AG04449 (cell line): ENCODE data around the gene RHCG.

ENCODE experiments used
- CTCF ChIA-PET: fragments of 350-600 bp; formaldehyde crosslinking; extraction: SDS; loops from one replicate; lab custom pipeline; 2021; ENCODE audit warnings: antibody characterized with exemption; lab: Yijun Ruan, JAX
- POLR2A ChIA-PET: fragments of 400-600, 350-600 bp; formaldehyde crosslinking; extraction: SDS; loops from one replicate; lab custom pipeline; 2020; ENCODE audit warnings: antibody characterized with exemption, inconsistent platforms; lab: Yijun Ruan, JAX
- DNase-seq: peaks from one replicate; pipeline ENCODE4 v3.0.0-alpha.2; 2010; ENCODE audit warnings: low read depth, low spot score
- H3K4me3 ChIP-seq: 2 replicates; pipeline ENCODE4 v1.5.1; 2011; ENCODE audit warnings: low read depth, mild to moderate bottlenecking, control low read depth, low read length
- CTCF ChIP-seq: IDR thresholded peaks from one replicate; pipeline ENCODE4 v1.5.1; 2011; ENCODE audit warnings: mild to moderate bottlenecking, moderate library complexity, low read length, control low read depth, inconsistent platforms; ENCODE audit not compliant: insufficient read depth; ENCODE audit errors: missing control alignments

RHCG gene

GRCh38 chr15:89462198-89462912 lies 34.0 kb downstream of the RHCG start:
- no peak overlapping the region for H3K4me3 ChIP-seq
- ChIA-PET POLR2A (no interaction called here), CTCF (interaction anchor here (1.1 kb wide), 1 partner anchor 18 kb away, joined by 3 read pairs; no protein-coding TSS in a partner anchor)
- DNase-seq, result no peak
- no peak for TF ChIP-seq CTCF

- no peak overlapping the region for H3K4me3 ChIP-seq
- no peak for DNase-seq
- TF ChIP-seq CTCF, result no peak
- ChIA-PET CTCF (no interaction called here), POLR2A (interaction anchor here (0.6 kb wide), 1 partner anchor 12 kb away, joined by 3 read pairs; no protein-coding TSS in a partner anchor)
Observed at GRCh38 chr15:89461386-89461785, 35.0 kb downstream of the RHCG start.

DNA sequence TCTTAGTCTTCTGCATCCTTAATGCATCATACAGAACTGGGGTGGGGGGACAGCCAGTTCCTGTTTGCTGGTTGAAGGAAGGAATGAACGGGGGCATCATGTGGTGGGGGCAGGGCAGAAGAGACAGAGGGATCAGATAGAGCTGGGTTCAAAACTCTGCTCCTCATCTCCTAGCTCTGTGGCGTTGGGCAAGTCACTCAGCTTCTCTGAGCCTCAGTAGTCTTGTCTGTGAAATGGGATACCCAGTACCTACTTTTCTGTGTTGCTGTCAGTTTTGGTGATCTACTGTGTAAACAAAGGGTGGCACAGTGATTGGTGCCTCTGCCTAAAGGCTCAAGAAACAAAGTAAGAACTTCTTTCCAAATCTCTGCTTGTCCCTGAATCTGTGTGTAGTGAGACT lies 36.3 kb downstream of the RHCG start:
- TF ChIP-seq CTCF, result no peak
- ChIA-PET CTCF (interaction anchor here (1.2 to 2.3 kb wide), 3 partner anchors 17 to 103 kb away, joined by 3 to 9 read pairs (median 6); no protein-coding TSS in a partner anchor), POLR2A (no interaction called here)
- no peak for DNase-seq
- no peak overlapping the region for H3K4me3 ChIP-seq

- no peak for DNase-seq
- TF ChIP-seq CTCF, result no peak
- no peak overlapping the region for H3K4me3 ChIP-seq
- CTCF ChIA-PET, result interaction anchor here (0.8 to 2.3 kb wide), 6 partner anchors 8 to 103 kb away, joined by 3 to 9 read pairs (median 5); no protein-coding TSS in a partner anchor
- POLR2A ChIA-PET, result no interaction called here
Observed at GRCh38 chr15:89459271-89460038, 36.9 kb downstream of the RHCG start.

DNA sequence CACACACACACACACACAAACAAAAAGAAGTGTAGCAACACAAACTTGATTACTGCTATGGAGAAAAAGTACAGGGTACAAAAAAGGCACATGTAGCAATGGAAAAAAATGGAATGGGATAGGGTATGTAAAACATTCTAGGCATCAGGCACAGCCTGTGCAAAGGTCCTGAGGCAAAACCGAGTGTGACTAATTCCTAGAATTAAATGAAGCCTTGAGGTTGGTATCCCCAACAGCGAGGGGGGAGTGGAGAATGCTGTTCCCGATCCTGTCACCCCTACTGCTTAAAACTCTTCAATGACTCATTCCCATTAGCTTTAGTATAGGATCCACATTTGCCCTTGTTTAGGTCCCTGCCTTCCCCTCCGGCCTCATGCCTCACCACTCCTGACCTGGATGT lies 37.9 kb downstream of the RHCG start:
- POLR2A ChIA-PET, result no interaction called here
- CTCF ChIA-PET, result interaction anchor here (0.8 to 2.3 kb wide), 4 partner anchors 9 to 28 kb away, joined by 3 to 9 read pairs (median 6); no protein-coding TSS in a partner anchor
- no peak overlapping the region for H3K4me3 ChIP-seq
- DNase-seq, result no peak
- TF ChIP-seq CTCF, result no peak

- ChIA-PET CTCF (interaction anchor here (0.9 to 1.3 kb wide), 3 partner anchors 13 to 16 kb away, joined by 3 to 4 read pairs (median 3); no protein-coding TSS in a partner anchor), POLR2A (no interaction called here)
- H3K4me3 ChIP-seq, result no peak overlapping the region
- TF ChIP-seq CTCF, result no peak
- no peak for DNase-seq
Observed at GRCh38 chr15:89457086-89457485, 39.3 kb downstream of the RHCG start.
